HepG2 (cell line): ENCODE results near the gene OR10V1. TPM values are rescaled to one million over a fixed set of nuclear protein-coding genes. Genes with fewer than 3 reads are reported as not detected.

Experiments
- DMTF1 ChIP-seq: sonication (generic); formaldehyde crosslinking; IDR thresholded peaks from 2 replicates; pipeline ENCODE4 v1.4.0; 2020; ENCODE audit warnings: mild to moderate bottlenecking, missing genetic modification reagents
- EHMT2 ChIP-seq: fragments of 200-600 bp; sonication (generic); IDR thresholded peaks from 2 replicates; pipeline ENCODE4 v1.7.0; 2017; ENCODE audit warnings: antibody characterized with exemption, low read depth, low read length, borderline replicate concordance
- GATAD2A ChIP-seq: IDR thresholded peaks from 2 replicates; pipeline ENCODE4 v1.6.1; 2016
- HNRNPH1 ChIP-seq: fragments of 200-400 bp; formaldehyde crosslinking; optimal IDR thresholded peaks from 2 replicates; pipeline ENCODE3; 2017; ENCODE audit warnings: mild to moderate bottlenecking, low read depth, low read length
- HNRNPL ChIP-seq: fragments of 200-400 bp; formaldehyde crosslinking; IDR thresholded peaks from 2 replicates; pipeline ENCODE4 v1.6.1; 2017; ENCODE audit warnings: mild to moderate bottlenecking, low read depth, low read length
- KDM5B ChIP-seq: sonication (generic); formaldehyde crosslinking; IDR thresholded peaks from 2 replicates; pipeline ENCODE4 v1.4.0; 2020; ENCODE audit warnings: missing genetic modification reagents, mild to moderate bottlenecking, borderline replicate concordance
- KLF16 ChIP-seq, 2 experiments: sonication (generic) in 1 of 2; formaldehyde crosslinking in 1 of 2; IDR thresholded peaks; 2 replicates each; pipeline versions ENCODE4 v1.6.1 to v1.8.0; 2016 to 2023; ENCODE audit warnings: missing genetic modification reagents in 2 of 2, missing compliant biosample characterization in 1 of 2
- KMT2B ChIP-seq: IDR thresholded peaks from 2 replicates; pipeline ENCODE4 v1.6.1; 2016; ENCODE audit warnings: missing genetic modification reagents, missing compliant biosample characterization
- MAF1 ChIP-seq: sonication (generic); formaldehyde crosslinking; IDR thresholded peaks from 2 replicates; pipeline ENCODE4 v1.5.0; 2020; ENCODE audit warnings: missing genetic modification reagents, borderline replicate concordance
- PHF8 ChIP-seq: sonication (generic); formaldehyde crosslinking; IDR thresholded peaks from 2 replicates; pipeline ENCODE4 v1.5.0; 2020; ENCODE audit warnings: missing genetic modification reagents
- RAD21 ChIP-seq: fragments of 450-650 bp; formaldehyde crosslinking; IDR thresholded peaks from 2 replicates; pipeline ENCODE4 v1.5.0; 2020; ENCODE audit warnings: mild to moderate bottlenecking
- RARA ChIP-seq: IDR thresholded peaks from 2 replicates; pipeline ENCODE4 v1.6.1; 2016; ENCODE audit warnings: missing genetic modification reagents, missing compliant biosample characterization
- SNAI1 ChIP-seq: sonication (generic); formaldehyde crosslinking; IDR thresholded peaks from 2 replicates; pipeline ENCODE4 v1.5.0; 2020; ENCODE audit warnings: mild to moderate bottlenecking, missing genetic modification reagents, borderline replicate concordance
- SYNCRIP ChIP-seq: fragments of 200-400 bp; formaldehyde crosslinking; IDR thresholded peaks from 2 replicates; pipeline ENCODE4 v1.6.1; 2018; ENCODE audit warnings: mild to moderate bottlenecking, low read depth, low read length; ENCODE audit not compliant: insufficient read depth
- ZFX ChIP-seq: sonication (generic); formaldehyde crosslinking; IDR thresholded peaks from 2 replicates; pipeline ENCODE4 v1.4.0; 2020; ENCODE audit warnings: mild to moderate bottlenecking, low read depth, missing genetic modification reagents, moderate library complexity
- ZKSCAN8 ChIP-seq: IDR thresholded peaks from 2 replicates; pipeline ENCODE4 v1.6.1; 2016; ENCODE audit warnings: borderline replicate concordance, missing genetic modification reagents, missing compliant biosample characterization
- ZNF280B ChIP-seq: sonication (generic); formaldehyde crosslinking; IDR thresholded peaks from 2 replicates; pipeline ENCODE4 v1.5.0; 2020; ENCODE audit warnings: missing genetic modification reagents, mild to moderate bottlenecking, borderline replicate concordance
- ZNF281 ChIP-seq: sonication (generic); formaldehyde crosslinking; IDR thresholded peaks from 2 replicates; pipeline ENCODE4 v1.4.0; 2020; ENCODE audit warnings: missing genetic modification reagents, borderline replicate concordance
- ZNF331 ChIP-seq: sonication (generic); formaldehyde crosslinking; IDR thresholded peaks from 2 replicates; pipeline ENCODE4 v1.4.0; 2020; ENCODE audit warnings: missing genetic modification reagents
- ZNF619 ChIP-seq: sonication (generic); formaldehyde crosslinking; IDR thresholded peaks from 2 replicates; pipeline ENCODE4 v1.4.0; 2020; ENCODE audit warnings: mild to moderate bottlenecking, missing genetic modification reagents
- ZNF644 ChIP-seq: IDR thresholded peaks from 2 replicates; pipeline ENCODE4 v1.6.1; 2016; ENCODE audit warnings: low read depth
- ZSCAN25 ChIP-seq: sonication (generic); formaldehyde crosslinking; IDR thresholded peaks from 2 replicates; pipeline ENCODE4 v1.8.0; 2022; ENCODE audit warnings: mild to moderate bottlenecking, missing genetic modification reagents
- polyA plus RNA-seq, 8 experiments: library from polyadenylated mRNA; depleted of rRNA in 3 of 8; stranded (reverse) in 7 of 8; unstranded in 1 of 8; fragments of >200 nt; fragmentation: Illumina TruSeq in 4 of 8; extraction: Trizol in 4 of 8; gene quantifications; 2 replicates each; pipeline versions ENCODE4 v1.2.1 to v1.2.3, GENCODE V29; 2011 to 2016; ENCODE audit warnings: low read depth in 4 of 8, missing spikeins in 1 of 8, mixed read lengths in 1 of 8; ENCODE audit not compliant: insufficient read depth in 1 of 8
- total RNA-seq, 5 experiments: library from RNA; depleted of rRNA; stranded (reverse); fragments of >200 nt; fragmentation: Illumina TruSeq; extraction: Trizol; gene quantifications; 2 replicates each; pipeline ENCODE4 v1.2.3, GENCODE V29; 2016; ENCODE audit warnings: low read depth in 1 of 5

Gene OR10V1
- total and polyA plus RNA-seq, 2 of the 13 experiments (the other 11 are each of a cell fraction or from before 2014, with no cell fraction given), result not detected

GRCh38 chr11:59753650-59754493 lies 40.2 kb upstream of the OR10V1 start (continued):
- 0 out of 2 replicates have a peak, but pooled peaks have one; percentile 9 for TF ChIP-seq ZNF280B
- TF ChIP-seq DMTF1 (CRISPR knock-in tag), result no peak
- TF ChIP-seq PHF8 (CRISPR knock-in tag), result no peak; the same call in none of the 2 replicates
- TF ChIP-seq KDM5B, result peak; percentile 92
- TF ChIP-seq KLF16 (CRISPR knock-in tag; IDR thresholded peaks at IDR 0.05), result peak in 1 of 2 experiments; percentile 61; a peak in 1 of 4 replicates
- peak; percentile 40; the same call in 1 of the 2 replicates for TF ChIP-seq ZNF281 (CRISPR knock-in tag)
- no peak for TF ChIP-seq ZNF619
- TF ChIP-seq MAF1 (CRISPR knock-in tag), result no peak
- TF ChIP-seq HNRNPH1, result no peak
- 0 out of 2 replicates have a peak, but pooled peaks have one; percentile 26 for TF ChIP-seq RARA (CRISPR knock-in tag)
- TF ChIP-seq SNAI1 (CRISPR knock-in tag), result peak; percentile 45; the same call in 1 of the 2 replicates
- TF ChIP-seq HNRNPL, result peak; percentile 70; the same call in 1 of the 2 replicates
- TF ChIP-seq ZSCAN25 (CRISPR knock-in tag), result peak; percentile 62; the same call in 1 of the 2 replicates
- 0 out of 2 replicates have a peak, but pooled peaks have one; percentile 24 for TF ChIP-seq ZFX (CRISPR knock-in tag)
- no peak for TF ChIP-seq SYNCRIP
- no peak for TF ChIP-seq ZKSCAN8 (CRISPR knock-in tag)
- TF ChIP-seq EHMT2, result no peak
- TF ChIP-seq RAD21 (CRISPR knock-in tag), result peak; percentile 81
- TF ChIP-seq KMT2B (CRISPR knock-in tag), result peak; percentile 49; the same call in 1 of the 2 replicates
- peak; percentile 96 for TF ChIP-seq ZNF644 (CRISPR knock-in tag)
- TF ChIP-seq GATAD2A (CRISPR knock-in tag), result peak; percentile 59; the same call in 1 of the 2 replicates
- peak; percentile 63 for TF ChIP-seq ZNF331 (CRISPR knock-in tag)
